Mesenchymal stem cell (in vitro differentiated cells and primary cell): ENCODE results near the gene JDP2.
"Not testable (repeated sequence)": the region's sequence is repeated elsewhere in the genome, so short reads cannot be mapped to it uniquely, and the experiment has no call there.

Experiments used
- DNase-seq: peaks from one replicate; pipeline ENCODE4 v3.0.0-alpha.2; 2013
- H2AFZ ChIP-seq: one replicate; pipeline ENCODE4 v1.6.1; 2013; ENCODE audit warnings: low read depth, mild to moderate bottlenecking, control low read depth, inconsistent platforms, low read length, moderate library complexity
- H2AK5ac ChIP-seq: 2 replicates; pipeline ENCODE4 v1.6.1; 2013; ENCODE audit warnings: low read length, moderate library complexity, mild to moderate bottlenecking, inconsistent platforms; ENCODE audit not compliant: severe bottlenecking
- H2BK120ac ChIP-seq: one replicate; pipeline ENCODE4 v1.6.1; 2013; ENCODE audit warnings: low read depth, mild to moderate bottlenecking, inconsistent platforms, low read length, moderate library complexity
- H2BK12ac ChIP-seq, 2 experiments: one replicate each; pipeline ENCODE4 v1.6.1; 2013; ENCODE audit warnings: inconsistent platforms in 2 of 2, low read length in 2 of 2, mild to moderate bottlenecking in 2 of 2, moderate library complexity in 2 of 2, control low read depth in 1 of 2
- H2BK15ac ChIP-seq: one replicate; pipeline ENCODE4 v1.6.1; 2013; ENCODE audit warnings: mild to moderate bottlenecking, low read depth, inconsistent platforms; ENCODE audit not compliant: poor library complexity, severe bottlenecking
- H2BK5ac ChIP-seq: 2 replicates; pipeline ENCODE4 v1.6.1; 2013; ENCODE audit warnings: low read depth, mild to moderate bottlenecking, low read length, control low read depth, inconsistent platforms; ENCODE audit not compliant: poor library complexity, severe bottlenecking
- H3K14ac ChIP-seq, 2 experiments: one replicate each; pipeline ENCODE4 v1.6.1; 2013; ENCODE audit warnings: inconsistent platforms in 2 of 2, low read length in 2 of 2, control low read depth in 1 of 2, mild to moderate bottlenecking in 1 of 2, moderate library complexity in 1 of 2
- H3K18ac ChIP-seq, 2 experiments: one replicate each; pipeline ENCODE4 v1.6.1; 2013; ENCODE audit warnings: inconsistent platforms in 2 of 2, low read length in 2 of 2, control low read depth in 1 of 2, low read depth in 1 of 2, mild to moderate bottlenecking in 1 of 2
- H3K23ac ChIP-seq, 2 experiments: one replicate each; pipeline ENCODE4 v1.6.1; 2013; ENCODE audit warnings: inconsistent platforms in 2 of 2, low read length in 2 of 2, mild to moderate bottlenecking in 2 of 2, moderate library complexity in 2 of 2, control low read depth in 1 of 2
- H3K27ac ChIP-seq: 2 replicates; pipeline ENCODE4 v1.5.1; 2013; ENCODE audit warnings: mild to moderate bottlenecking, moderate library complexity, low read length, control low read depth, inconsistent platforms; ENCODE audit not compliant: poor library complexity, severe bottlenecking
- H3K27me3 ChIP-seq, 2 experiments: 2 replicates each; pipeline versions ENCODE4 v1.6.1 to v1.7.0; 2013; ENCODE audit warnings: low read length in 2 of 2, mild to moderate bottlenecking in 2 of 2, moderate library complexity in 2 of 2, control low read depth in 1 of 2, inconsistent platforms in 1 of 2; ENCODE audit not compliant: control insufficient read depth in 1 of 2, insufficient read depth in 1 of 2
- H3K36me3 ChIP-seq, 2 experiments: 2 replicates each; pipeline versions ENCODE4 v1.6.1 to v1.7.0; 2013; ENCODE audit warnings: low read length in 2 of 2, control low read depth in 1 of 2, inconsistent platforms in 1 of 2, low read depth in 1 of 2, mild to moderate bottlenecking in 1 of 2; ENCODE audit not compliant: insufficient read depth in 2 of 2, control insufficient read depth in 1 of 2
- H3K4ac ChIP-seq, 2 experiments: one replicate each; pipeline ENCODE4 v1.6.1; 2013; ENCODE audit warnings: inconsistent platforms in 2 of 2, low read length in 2 of 2, mild to moderate bottlenecking in 2 of 2, moderate library complexity in 2 of 2, control low read depth in 1 of 2, low read depth in 1 of 2
- H3K4me1 ChIP-seq: 2 replicates; pipeline ENCODE4 v1.6.1; 2013; ENCODE audit warnings: low read depth, low read length, control low read depth; ENCODE audit not compliant: control insufficient read depth, insufficient read depth
- H3K4me2 ChIP-seq: 2 replicates; pipeline ENCODE4 v1.6.1; 2013; ENCODE audit warnings: low read length, mild to moderate bottlenecking, inconsistent platforms; ENCODE audit not compliant: poor library complexity, severe bottlenecking
- H3K4me3 ChIP-seq, 2 experiments: 2 replicates each; pipeline versions ENCODE4 v1.5.1 to v1.7.0; 2013; ENCODE audit warnings: low read length in 2 of 2, mild to moderate bottlenecking in 2 of 2, control low read depth in 1 of 2, low read depth in 1 of 2; ENCODE audit not compliant: insufficient read depth in 1 of 2
- H3K79me1 ChIP-seq: replicated peaks from 2 replicates; pipeline ENCODE4 v1.6.1; 2013; ENCODE audit warnings: mild to moderate bottlenecking, control low read depth, low read length, inconsistent platforms; ENCODE audit not compliant: poor library complexity, severe bottlenecking
- H3K9ac ChIP-seq: 2 replicates; pipeline ENCODE4 v1.7.0; 2013; ENCODE audit warnings: mild to moderate bottlenecking, low read length, moderate library complexity
- H3K9me3 ChIP-seq: 2 replicates; pipeline ENCODE4 v1.7.0; 2013; ENCODE audit warnings: mild to moderate bottlenecking, low read length; ENCODE audit not compliant: control insufficient read depth
- H4K8ac ChIP-seq: one replicate; pipeline ENCODE4 v1.6.1; 2013; ENCODE audit warnings: inconsistent platforms, mild to moderate bottlenecking, low read length, moderate library complexity
- H4K91ac ChIP-seq: one replicate; pipeline ENCODE4 v1.6.1; 2013; ENCODE audit warnings: mild to moderate bottlenecking, low read length, inconsistent platforms
- WGBS: methylation state at CpG from one replicate; pipeline ENCODE4 v1.1.7; 2013; ENCODE audit warnings: mixed read lengths; 5-methylcytosine and 5-hydroxymethylcytosine counted together

Gene JDP2

DNA sequence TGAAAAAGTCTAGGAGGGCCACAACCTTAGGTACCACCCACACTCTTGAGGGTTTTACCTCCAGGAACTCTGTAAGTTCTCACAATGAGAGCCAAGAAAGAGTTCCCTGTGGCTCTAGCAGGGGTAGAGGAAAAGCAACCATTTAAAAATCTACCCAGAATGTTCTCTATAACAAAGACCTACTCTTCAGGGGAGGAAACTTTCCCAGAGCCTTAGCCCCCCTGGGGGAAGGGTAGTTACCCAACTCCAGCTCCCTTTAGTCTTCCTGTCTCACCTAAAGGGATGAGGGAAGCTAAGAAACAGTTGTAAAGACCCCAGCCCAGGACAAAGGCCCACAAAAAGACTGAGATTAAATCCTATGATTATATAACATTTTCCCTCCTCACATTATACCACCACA, 46.2 kb upstream of the JDP2 start:
- no peak overlapping the region for H3K18ac ChIP-seq
- DNase-seq: no peak
- H2BK120ac ChIP-seq: no peak overlapping the region
- H2BK12ac ChIP-seq: no peak overlapping the region
- no peak overlapping the region for H3K23ac ChIP-seq
- H3K9ac ChIP-seq: no peak overlapping the region
- no peak overlapping the region for H4K91ac ChIP-seq
- H3K4me1 ChIP-seq: no peaks in the 10 kb centered on the region
- H3K79me1 ChIP-seq: no peaks in the 10 kb centered on the region
- H2AFZ ChIP-seq: no peak overlapping the region
- no peak overlapping the region for H3K4me3 ChIP-seq
- H3K36me3 ChIP-seq: no peaks in the 10 kb centered on the region
- H3K27me3 ChIP-seq: peaks cover 2 to 12% of the 10 kb centered on the region in 2 experiments
- H2BK5ac ChIP-seq: no peak overlapping the region
- no peak overlapping the region for H3K14ac ChIP-seq
- no peak overlapping the region for H3K4me2 ChIP-seq
- H2AK5ac ChIP-seq: no peak overlapping the region
- H3K4ac ChIP-seq: no peak overlapping the region
- H2BK15ac ChIP-seq: no peak overlapping the region
- no peak overlapping the region for H3K27ac ChIP-seq
- H3K9me3 ChIP-seq: peaks cover 15% of the 10 kb centered on the region
- no peak overlapping the region for H4K8ac ChIP-seq

- H3K4ac ChIP-seq, H3K4me1 ChIP-seq, H4K8ac ChIP-seq, H3K18ac ChIP-seq, H3K14ac ChIP-seq, H4K91ac ChIP-seq, H2BK120ac ChIP-seq, H3K27ac ChIP-seq, H3K27me3 ChIP-seq, H3K4me2 ChIP-seq, H3K23ac ChIP-seq, H2AK5ac ChIP-seq, H2BK15ac ChIP-seq, H3K9ac ChIP-seq, H2BK5ac ChIP-seq, DNase-seq, H2AFZ ChIP-seq, H2BK12ac ChIP-seq, H3K4me3 ChIP-seq, H3K36me3 ChIP-seq, H3K79me1 ChIP-seq: not testable (repeated sequence)
- WGBS: 87% methylated on average over 9 of the region's 9 CpGs
- H3K9me3 ChIP-seq: peaks cover 15% of the 10 kb centered on the region
These were observed 44.6 kb upstream of the JDP2 start for GRCh38 chr14:75383219-75383618.

GRCh38 chr14:75383721-75384120, 44.1 kb upstream of the JDP2 start:
- Histone ChIP-seq H3K14ac (no peak overlapping the region), H3K36me3 (no peaks in the 10 kb centered on the region), H3K4me2 (no peak overlapping the region), H3K4ac (no peak overlapping the region), H3K4me1 (no peaks in the 10 kb centered on the region), H4K8ac (no peak overlapping the region), H4K91ac (no peak overlapping the region), H3K27me3 (peaks cover 2 to 4% of the 10 kb centered on the region in 2 experiments), H3K23ac (no peak overlapping the region), H2AK5ac (no peak overlapping the region), H3K4me3 (no peak overlapping the region), H2BK5ac (no peak overlapping the region), H2AFZ (no peak overlapping the region), H3K79me1 (no peaks in the 10 kb centered on the region), H3K9ac (no peak overlapping the region), H2BK120ac (no peak overlapping the region), H2BK12ac (no peak overlapping the region), H3K18ac (no peak overlapping the region), H3K27ac (no peak overlapping the region), H2BK15ac (no peak overlapping the region), H3K9me3 (peaks cover 15% of the 10 kb centered on the region)
- DNase-seq: no peak
- WGBS: no CpG with 5 or more reads among the region's 1 CpG

GRCh38 chr14:75389679-75390078, 38.1 kb upstream of the JDP2 start:
- no peaks in the 10 kb centered on the region for H3K36me3 ChIP-seq
- DNase-seq: peak; percentile 57

More at GRCh38 chr14:75389679-75390078, 38.1 kb upstream of the JDP2 start:
- H2BK5ac ChIP-seq: no peak overlapping the region
- peaks cover 2% of the 10 kb centered on the region for H3K9me3 ChIP-seq
- no peak overlapping the region for H3K9ac ChIP-seq
- H4K91ac ChIP-seq: no peak overlapping the region
- no peak overlapping the region for H3K18ac ChIP-seq
- no peak overlapping the region for H2AK5ac ChIP-seq
- H2BK12ac ChIP-seq: no peak overlapping the region
- no peak overlapping the region for H2BK120ac ChIP-seq
- peaks cover 0 to 11% of the 10 kb centered on the region in 2 experiments for H3K27me3 ChIP-seq
- no peak overlapping the region for H3K23ac ChIP-seq
- no peak overlapping the region for H3K4me2 ChIP-seq
- no peak overlapping the region for H2BK15ac ChIP-seq
- no peaks in the 10 kb centered on the region for H3K4me1 ChIP-seq
- H3K4me3 ChIP-seq: no peak overlapping the region
- no peak overlapping the region for H3K14ac ChIP-seq
- no peak overlapping the region for H3K27ac ChIP-seq
- 57% methylated on average over 3 of the region's 3 CpGs for WGBS
- H3K79me1 ChIP-seq: no peaks in the 10 kb centered on the region
- no peak overlapping the region for H3K4ac ChIP-seq
- H4K8ac ChIP-seq: no peak overlapping the region
- H2AFZ ChIP-seq: no peak overlapping the region
